ENCODE results near the gene THADA. TPM values are rescaled to one million over a fixed set of nuclear protein-coding genes. Genes with fewer than 3 reads are reported as not detected.
"Not testable (repeated sequence)": the region's sequence is repeated elsewhere in the genome, so short reads cannot be mapped to it uniquely, and the experiment has no call there.

Gene THADA
- total and polyA plus RNA-seq, 12 donors, result 7.5 to 18.0 (median 15.2) TPM

DNA sequence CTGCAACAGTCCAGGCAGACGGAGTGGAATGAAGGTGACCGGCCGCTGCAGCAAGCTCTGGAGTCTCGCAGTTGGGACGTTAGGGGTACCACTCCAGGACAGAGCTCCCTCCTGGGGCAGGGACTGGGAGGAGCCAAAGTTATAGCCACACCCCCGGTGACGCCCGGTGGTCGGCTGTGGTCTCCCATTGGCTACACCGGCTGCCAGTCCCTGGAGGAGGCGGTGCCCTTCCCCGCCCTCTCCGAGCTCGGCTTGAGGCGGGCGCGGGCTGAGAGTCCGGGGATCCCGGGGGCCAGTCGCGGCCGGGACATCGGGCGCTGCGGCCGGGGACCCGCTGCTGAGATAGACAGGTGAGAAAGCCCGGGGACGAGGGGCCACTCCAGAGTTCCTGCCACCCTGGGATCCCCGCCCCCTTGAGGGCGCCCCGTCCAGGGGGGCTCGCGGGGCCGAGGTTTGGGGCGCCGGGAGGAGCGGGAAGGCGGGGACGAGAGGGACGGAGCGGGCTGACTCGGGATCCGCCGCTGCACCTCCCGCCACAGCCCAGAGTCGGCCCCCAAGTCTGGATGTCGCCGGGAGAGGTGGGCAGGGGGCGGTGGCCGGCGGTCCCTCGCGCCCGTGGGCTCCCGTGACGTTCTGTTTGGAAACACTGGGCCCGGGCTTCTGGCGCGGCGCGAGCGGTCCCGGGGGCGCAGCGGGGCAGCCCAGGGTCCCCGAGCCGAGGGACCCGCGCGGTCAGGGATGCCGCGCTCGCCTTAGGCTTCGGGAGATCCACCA lies 41.4 kb upstream of the THADA start, which contains the start of gene PLEKHH2:
PLEKHH2 (plus strand) TSS at position 231 of the 774 bp plus-strand sequence. CDS start 7,414 bp downstream, outside the sequence.
- TF ChIP-seq, protein P1, sequence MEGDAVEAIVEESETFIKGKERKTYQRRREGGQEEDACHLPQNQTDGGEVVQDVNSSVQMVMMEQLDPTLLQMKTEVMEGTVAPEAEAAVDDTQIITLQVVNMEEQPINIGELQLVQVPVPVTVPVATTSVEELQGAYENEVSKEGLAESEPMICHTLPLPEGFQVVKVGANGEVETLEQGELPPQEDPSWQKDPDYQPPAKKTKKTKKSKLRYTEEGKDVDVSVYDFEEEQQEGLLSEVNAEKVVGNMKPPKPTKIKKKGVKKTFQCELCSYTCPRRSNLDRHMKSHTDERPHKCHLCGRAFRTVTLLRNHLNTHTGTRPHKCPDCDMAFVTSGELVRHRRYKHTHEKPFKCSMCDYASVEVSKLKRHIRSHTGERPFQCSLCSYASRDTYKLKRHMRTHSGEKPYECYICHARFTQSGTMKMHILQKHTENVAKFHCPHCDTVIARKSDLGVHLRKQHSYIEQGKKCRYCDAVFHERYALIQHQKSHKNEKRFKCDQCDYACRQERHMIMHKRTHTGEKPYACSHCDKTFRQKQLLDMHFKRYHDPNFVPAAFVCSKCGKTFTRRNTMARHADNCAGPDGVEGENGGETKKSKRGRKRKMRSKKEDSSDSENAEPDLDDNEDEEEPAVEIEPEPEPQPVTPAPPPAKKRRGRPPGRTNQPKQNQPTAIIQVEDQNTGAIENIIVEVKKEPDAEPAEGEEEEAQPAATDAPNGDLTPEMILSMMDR (IDR thresholded peaks at IDR 0.05), result no peak
- no peaks in the 10 kb centered on the region for H3K36me3 ChIP-seq
- H3K27ac ChIP-seq, result peak within 1 kb of the TSS in 8 of 10 donors; percentile 8 to 77 (median 60)
- intact Hi-C loops (cut with DNase I), result no loop called here
- ATAC-seq (peak; percentile 97 to 100 (median 99)), DNase-seq (peak; percentile 89)
- peaks cover 0 to 15% (median 11%) of the 10 kb centered on the region in 9 donors for H3K4me1 ChIP-seq
- peaks cover 0 to 16% (median 5%) of the 10 kb centered on the region in 11 donors for H3K9me3 ChIP-seq
- peaks cover 0 to 61% (median 43%) of the 10 kb centered on the region in 7 donors for H3K27me3 ChIP-seq
- peak within 1 kb of the TSS; percentile 65 to 83 (median 70) for H3K4me3 ChIP-seq
- 0 to 1% methylated on average over 61 to 75 of the region's 75 CpGs for WGBS, 2 donors

DNA sequence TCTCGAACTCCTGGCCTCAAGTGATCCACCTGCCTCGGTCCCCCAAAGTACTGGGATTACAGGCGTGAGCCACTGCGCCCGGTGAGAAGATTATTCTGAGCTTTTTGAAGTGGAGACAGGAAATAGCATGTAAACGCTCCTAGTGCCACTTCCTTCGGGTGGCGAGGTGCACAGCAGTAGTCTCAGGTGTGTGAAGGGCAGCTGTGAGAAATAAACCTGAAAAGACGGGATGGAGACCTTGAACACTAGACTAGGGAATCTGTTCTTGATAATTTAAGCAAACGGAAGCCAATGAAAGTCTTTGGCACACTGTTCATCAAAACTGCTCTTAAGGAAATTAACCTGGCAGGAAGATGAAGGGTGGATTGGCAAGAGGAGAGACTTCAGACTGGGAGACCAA lies 40.8 kb upstream of the THADA start:
- 32 to 38% methylated on average over 9 to 10 of the region's 10 CpGs for WGBS, 2 donors
- H3K9me3 ChIP-seq, result peaks cover 0 to 16% (median 5%) of the 10 kb centered on the region in 11 donors
- H3K27me3 ChIP-seq, result peaks cover 0 to 66% (median 43%) of the 10 kb centered on the region in 7 donors
- peaks cover 0 to 15% (median 11%) of the 10 kb centered on the region in 9 donors for H3K4me1 ChIP-seq
- peak overlapping the region in 2 of 10 donors; percentile 52 to 68 for H3K27ac ChIP-seq
- H3K36me3 ChIP-seq, result no peaks in the 10 kb centered on the region
- no peak for ATAC-seq
- intact Hi-C loops (cut with DNase I), result no loop called here
- DNase-seq, result no peak
- TF ChIP-seq, protein P1 (IDR thresholded peaks at IDR 0.05), result no peak
- H3K4me3 ChIP-seq, result peak overlapping the region; percentile 65 to 83 (median 70)

DNA sequence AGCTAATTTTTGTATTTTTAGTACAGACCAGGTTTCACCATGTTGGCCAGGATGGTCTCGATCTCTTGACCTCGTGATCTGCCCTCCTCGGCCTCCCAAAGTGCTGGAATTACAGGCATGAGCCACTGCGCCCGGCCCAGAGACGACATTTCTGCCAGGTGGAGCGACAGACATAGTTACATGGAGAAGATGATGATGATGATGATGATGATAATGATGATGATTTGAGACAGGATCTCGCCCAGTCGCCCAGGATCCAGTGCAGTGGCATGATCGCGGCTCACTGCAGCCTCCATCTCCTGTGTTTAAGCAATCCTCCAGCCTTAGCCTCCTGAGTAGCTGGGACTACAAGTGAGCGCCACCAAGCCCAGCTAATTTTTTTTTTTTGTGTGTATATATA lies 40.3 kb upstream of the THADA start:
- DNase-seq; H3K27ac ChIP-seq; H3K4me3 ChIP-seq; H3K36me3 ChIP-seq; ATAC-seq; intact Hi-C loops (cut with DNase I): not testable (repeated sequence)
- 96% methylated on average over 12 of the region's 12 CpGs for WGBS, 2 donors
- Histone ChIP-seq H3K4me1 (peaks cover 0 to 15% (median 11%) of the 10 kb centered on the region in 9 donors), H3K9me3 (peaks cover 0 to 16% (median 5%) of the 10 kb centered on the region in 11 donors), H3K27me3 (peaks cover 0 to 70% (median 43%) of the 10 kb centered on the region in 7 donors)

DNA sequence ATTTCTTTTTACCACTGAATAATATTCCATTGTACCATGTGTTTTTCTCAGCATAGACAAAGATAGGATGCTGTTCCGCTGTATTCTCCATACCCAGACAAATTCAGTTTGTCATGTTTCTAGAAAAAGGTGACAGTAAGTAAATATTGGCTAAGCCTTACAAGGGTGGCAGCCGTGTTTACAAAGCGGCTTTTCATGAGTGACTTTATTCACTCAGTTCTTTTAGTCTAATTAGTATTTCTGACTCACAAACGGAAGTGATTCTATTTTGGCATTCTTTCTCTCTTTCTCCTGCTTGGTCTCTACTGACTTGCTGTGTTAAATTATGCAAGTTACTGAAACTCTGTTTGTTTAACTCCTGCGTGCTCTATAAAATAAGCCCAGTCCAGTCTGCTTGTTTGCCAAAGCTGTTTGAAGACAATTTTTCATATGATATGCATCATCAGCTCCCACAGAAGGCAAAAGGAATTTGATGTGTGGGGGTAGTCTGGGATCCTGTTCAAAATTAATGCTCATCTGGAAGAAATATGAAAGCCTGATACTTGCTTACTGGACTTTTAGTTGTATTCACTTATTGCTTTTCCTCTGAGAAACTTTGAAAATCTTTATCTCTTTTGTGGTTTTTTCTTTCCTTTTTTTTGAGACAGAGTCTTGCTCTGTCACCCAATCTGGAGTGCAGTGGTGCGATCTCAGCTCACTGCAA lies 38.9 kb upstream of the THADA start:
- peak in 1 of 8 donors; percentile 60 for ATAC-seq
- Histone ChIP-seq H3K4me3 (no peak overlapping the region), H3K27ac (peak overlapping the region in 5 of 10 donors; percentile 5 to 46 (median 15)), H3K4me1 (peaks cover 0 to 15% (median 11%) of the 10 kb centered on the region in 9 donors), H3K9me3 (peaks cover 0 to 8% (median 5%) of the 10 kb centered on the region in 11 donors), H3K36me3 (no peaks in the 10 kb centered on the region), H3K27me3 (peaks cover 0 to 70% (median 43%) of the 10 kb centered on the region in 7 donors)
- DNase-seq, result no peak
- TF ChIP-seq, protein P1 (IDR thresholded peaks at IDR 0.05), result no peak
- WGBS, 2 donors, result 57 to 60% methylated on average over 6 of the region's 6 CpGs
- intact Hi-C loops (cut with DNase I), result no loop called here

Measured in heart right ventricle (tissue), 16 donors.